HCT116 (cell line): ENCODE results near the gene FIP1L1. TPM values are rescaled to one million over a fixed set of nuclear protein-coding genes. Genes with fewer than 3 reads are reported as not detected.

Experiments used
- ATAC-seq: fragments of 200-7000 bp; cut with Tn5 transposase; 2 replicates; pipeline ENCODE4 v1.9.1; 2020; ENCODE audit warnings: mild to moderate bottlenecking, moderate library complexity
- BruUV-seq: library from RNA; stranded (reverse); fragments of 400-500 nt; replicated peaks from 2 replicates; lab custom pipeline; 2021; lab: Mats Ljungman, UMichigan
- CTCF ChIA-PET: fragments of 300-600 bp; sonication (Branson Sonifier 250); formaldehyde crosslinking; loops from one replicate; lab custom pipeline; 2021; ENCODE audit warnings: antibody characterized with exemption; lab: Charles Lee
- POLR2A ChIA-PET: fragments of 300-600, 350-600 bp; sonication (Branson Sonifier 250); formaldehyde crosslinking; loops from one replicate; lab custom pipeline; 2021; ENCODE audit warnings: antibody characterized with exemption; lab: Charles Lee
- RAD21 ChIA-PET, 2 experiments: fragments of 300-600 bp; sonication (Branson Sonifier 250); formaldehyde crosslinking; loops; one replicate each; lab custom pipeline; 2023; ENCODE audit warnings: low total read pairs in 2 of 2; ENCODE audit not compliant: uncharacterized antibody in 2 of 2, unreplicated experiment in 2 of 2, low non-redundant PET in 1 of 2; lab: Charles Lee
- DNase-seq: peaks from one replicate; pipeline ENCODE4 v3.0.0-alpha.2; 2010; ENCODE audit warnings: low read depth, low spot score
- H2AFZ ChIP-seq: fragments of 200-600 bp; shearing (Covaris generic), sonication (generic); 2 replicates; pipeline ENCODE4 v1.6.1; 2017; ENCODE audit warnings: low read depth, mixed run types, mixed read lengths, antibody characterized with exemption, low read length; ENCODE audit not compliant: poor library complexity, severe bottlenecking
- H3K27ac ChIP-seq: 2 replicates; pipeline ENCODE4 v1.5.1; 2012; ENCODE audit warnings: low read depth, low read length
- H3K27me3 ChIP-seq: fragments of 200-600 bp; sonication (generic); 2 replicates; pipeline ENCODE4 v1.6.1; 2016; ENCODE audit warnings: mixed run types, low read length, mixed read lengths; ENCODE audit not compliant: insufficient read depth
- H3K36me3 ChIP-seq, 2 experiments: fragments of 200-500 bp in 1 of 2; fragments of 200-600 bp in 1 of 2; sonication (Bioruptor generic) in 1 of 2; sonication (generic) in 1 of 2; 2 replicates each; pipeline versions ENCODE4 v1.5.1 to v1.6.1; 2014 to 2016; ENCODE audit warnings: low read length in 2 of 2, inconsistent platforms in 1 of 2, mixed read lengths in 1 of 2, mixed run types in 1 of 2; ENCODE audit not compliant: insufficient read depth in 2 of 2, control insufficient read depth in 1 of 2
- H3K4me1 ChIP-seq, 2 experiments: fragments of 200-600 bp in 1 of 2; sonication (generic) in 1 of 2; 2 replicates each; pipeline versions ENCODE4 v1.5.1 to v1.6.1; 2012 to 2017; ENCODE audit warnings: low read length in 2 of 2, inconsistent platforms in 1 of 2, mild to moderate bottlenecking in 1 of 2, mixed read lengths in 1 of 2, mixed run types in 1 of 2, moderate library complexity in 1 of 2; ENCODE audit not compliant: insufficient read depth in 2 of 2, control insufficient read depth in 1 of 2
- H3K4me2 ChIP-seq: fragments of 200-600 bp; sonication (generic); 2 replicates; pipeline ENCODE4 v1.6.1; 2017; ENCODE audit warnings: mixed run types, low read length, mixed read lengths
- H3K4me3 ChIP-seq, 2 experiments: fragments of 200-600 bp in 1 of 2; sonication (generic) in 1 of 2; replicated peaks in 1 of 2; 2 replicates each; pipeline ENCODE4 v1.5.1; 2011 to 2016; ENCODE audit warnings: low read length in 2 of 2, control low read depth in 1 of 2, low read depth in 1 of 2, mild to moderate bottlenecking in 1 of 2, mixed read lengths in 1 of 2, mixed run types in 1 of 2
- H3K79me2 ChIP-seq: fragments of 200-600 bp; sonication (generic); 2 replicates; pipeline ENCODE4 v1.6.1; 2017; ENCODE audit warnings: mild to moderate bottlenecking, mixed run types, low read length, moderate library complexity, mixed read lengths; ENCODE audit not compliant: insufficient read depth
- H3K9ac ChIP-seq: fragments of 200-600 bp; sonication (generic); 2 replicates; pipeline ENCODE4 v1.6.1; 2016; ENCODE audit warnings: low read length, mixed read lengths
- H3K9me2 ChIP-seq: fragments of 200-600 bp; sonication (generic), shearing (Covaris generic); 2 replicates; pipeline ENCODE4 v1.6.1; 2017; ENCODE audit warnings: mixed run types, mild to moderate bottlenecking, moderate library complexity; ENCODE audit not compliant: insufficient read depth
- H3K9me3 ChIP-seq, 2 experiments: fragments of 200-500 bp in 1 of 2; fragments of 200-600 bp in 1 of 2; sonication (Bioruptor generic) in 1 of 2; sonication (generic) in 1 of 2; 2 replicates each; pipeline ENCODE4 v1.6.1; 2014 to 2017; ENCODE audit warnings: low read length in 2 of 2, mixed read lengths in 2 of 2, inconsistent platforms in 1 of 2, low read depth in 1 of 2, mild to moderate bottlenecking in 1 of 2, mixed run types in 1 of 2, moderate library complexity in 1 of 2; ENCODE audit not compliant: control insufficient read depth in 1 of 2, insufficient read depth in 1 of 2
- H4K20me1 ChIP-seq: fragments of 200-600 bp; sonication (generic), shearing (Covaris generic); 2 replicates; pipeline ENCODE4 v1.6.1; 2017; ENCODE audit warnings: mixed run types, mild to moderate bottlenecking, moderate library complexity; ENCODE audit not compliant: insufficient read depth
- EZH2phosphoT487 ChIP-seq: fragments of 200-600 bp; IDR thresholded peaks from 2 replicates; pipeline ENCODE4 v1.6.1; 2018; ENCODE audit warnings: antibody characterized with exemption, borderline replicate concordance
- JUND ChIP-seq: IDR thresholded peaks from 2 replicates; pipeline ENCODE4 v1.6.1; 2012
- RAD21 ChIP-seq: IDR thresholded peaks from 2 replicates; pipeline ENCODE4 v1.6.1; 2012; ENCODE audit warnings: low read depth, mild to moderate bottlenecking
- SRF ChIP-seq: IDR thresholded peaks from 2 replicates; pipeline ENCODE4 v1.6.1; 2012; ENCODE audit warnings: low read depth
- TCF7L2 ChIP-seq: IDR thresholded peaks from 2 replicates; pipeline ENCODE4 v1.7.0; 2011; ENCODE audit warnings: borderline replicate concordance, inconsistent platforms; ENCODE audit not compliant: insufficient read depth, insufficient read length; ENCODE audit errors: extremely low read depth
- ZNF274 ChIP-seq: fragments of 200-500 bp; sonication (Bioruptor generic); IDR thresholded peaks from 2 replicates; pipeline ENCODE4 v1.6.1; 2014; ENCODE audit warnings: mild to moderate bottlenecking, low read depth, low read length, inconsistent platforms
- intact Hi-C: fragments of 100-400 bp; cut with micrococcal nuclease; formaldehyde crosslinking; loops from 2 replicates; pipeline ENCODE4 v1.10.0; 2022
- total RNA-seq: library from RNA; stranded (reverse); gene quantifications from one replicate; pipeline ENCODE4 v1.2.1, GENCODE V29; 2021; ENCODE audit not compliant: unreplicated experiment
- TF ChIP-seq, protein P1 (sequence below): IDR thresholded peaks from 2 replicates; pipeline ENCODE4 v1.6.1; 2012
- TF ChIP-seq, protein P2 (sequence below): IDR thresholded peaks from 2 replicates; pipeline ENCODE4 v1.6.1; 2011; ENCODE audit warnings: mild to moderate bottlenecking, low read length, moderate library complexity; ENCODE audit not compliant: insufficient replicate concordance; ENCODE audit errors: extremely low read depth
- TF ChIP-seq, protein P3 (sequence below): IDR thresholded peaks from 2 replicates; pipeline ENCODE4 v1.6.1; 2012

Gene FIP1L1
- total RNA-seq, 1 experiment from 2014 or later: 63.6 TPM

DNA sequence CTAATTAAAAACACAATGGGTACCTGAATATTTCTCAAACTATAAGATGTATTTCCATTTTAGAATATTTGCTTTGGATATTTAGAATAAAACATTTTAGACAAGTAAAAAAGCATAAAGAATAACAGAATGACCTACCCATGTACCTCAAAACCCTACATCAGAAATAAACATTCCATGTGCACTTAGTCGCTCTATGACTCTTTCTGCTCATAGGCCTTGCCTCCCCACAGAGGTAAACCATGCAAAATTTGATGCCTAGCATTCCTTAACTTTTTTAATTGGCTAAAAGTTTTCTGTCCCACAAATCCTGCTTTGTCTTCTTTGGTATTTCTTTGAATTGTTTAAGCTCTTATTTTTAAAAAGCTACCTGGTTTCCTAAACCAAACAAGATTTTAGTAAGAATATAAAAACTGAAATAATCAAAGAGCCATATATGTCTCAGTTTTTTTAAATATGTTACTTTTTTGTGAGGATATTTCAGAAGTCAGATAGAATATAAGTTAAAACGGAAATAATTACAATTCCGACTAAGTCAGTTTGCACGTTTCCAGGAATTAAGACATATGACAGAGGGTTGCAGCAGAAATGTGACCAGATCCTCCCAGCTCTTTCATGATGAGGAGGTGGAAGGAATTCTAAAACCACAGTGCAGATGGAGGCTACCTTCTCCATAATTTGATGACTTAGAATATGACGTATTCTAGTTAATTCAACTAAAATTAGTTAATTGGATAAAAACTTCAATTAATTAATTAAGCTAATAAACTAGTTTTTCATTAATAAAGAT, 102.5 kb downstream of the FIP1L1 start (continued):
- TF ChIP-seq TCF7L2: no peak

DNA sequence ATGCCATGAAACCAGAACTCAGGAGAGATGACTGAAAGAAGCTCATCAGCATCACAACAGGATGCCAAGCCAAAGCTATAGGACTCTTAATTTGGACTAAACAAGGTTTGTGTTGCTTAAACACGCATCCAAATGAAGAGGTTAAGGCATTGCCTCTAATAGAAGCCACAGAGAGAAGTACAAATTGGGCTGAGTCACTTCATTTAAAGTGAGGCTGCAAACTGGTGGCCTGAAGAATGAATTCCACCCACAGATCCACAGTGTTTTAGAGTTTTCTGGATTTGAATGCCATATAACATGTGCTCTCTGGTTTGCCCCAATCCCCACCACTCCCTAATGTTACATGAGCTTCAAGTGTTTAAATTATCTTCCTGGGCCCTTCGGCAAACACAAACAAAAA, 103.5 kb downstream of the FIP1L1 start:
- H3K4me2 ChIP-seq: no peak overlapping the region
- H3K9me3 ChIP-seq: no peaks in the 10 kb centered on the region
- peaks cover 0 to 13% of the 10 kb centered on the region in 2 experiments; a peak in 2 of 4 replicates for H3K4me1 ChIP-seq
- no peaks in the 10 kb centered on the region for H4K20me1 ChIP-seq
- ATAC-seq (no peak), DNase-seq (no peak)
- intact Hi-C loops: no loop called here
- RAD21 ChIA-PET: no interaction called here
- no peak overlapping the region for H3K9ac ChIP-seq
- H3K36me3 ChIP-seq: no peaks in the 10 kb centered on the region
- no peak overlapping the region for H2AFZ ChIP-seq
- BruUV-seq: no TSS peak
- H3K27me3 ChIP-seq: peaks cover under 1% of the 10 kb centered on the region; the same call in 1 of the 2 replicates
- CTCF ChIA-PET: interaction anchor here (1.0 kb wide), 1 partner anchor 9 kb away, joined by 5 read pairs; no protein-coding TSS in a partner anchor
- H3K27ac ChIP-seq: no peak overlapping the region
- H3K4me3 ChIP-seq: no peak overlapping the region
- H3K79me2 ChIP-seq: no peaks in the 10 kb centered on the region
- TF ChIP-seq, protein P1, sequence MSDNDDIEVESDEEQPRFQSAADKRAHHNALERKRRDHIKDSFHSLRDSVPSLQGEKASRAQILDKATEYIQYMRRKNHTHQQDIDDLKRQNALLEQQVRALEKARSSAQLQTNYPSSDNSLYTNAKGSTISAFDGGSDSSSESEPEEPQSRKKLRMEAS: no peak
- TF ChIP-seq RAD21 (no peak), JUND (no peak), SRF (no peak), EZH2phosphoT487 (no peak), ZNF274 (no peak)
- TF ChIP-seq, protein P2, sequence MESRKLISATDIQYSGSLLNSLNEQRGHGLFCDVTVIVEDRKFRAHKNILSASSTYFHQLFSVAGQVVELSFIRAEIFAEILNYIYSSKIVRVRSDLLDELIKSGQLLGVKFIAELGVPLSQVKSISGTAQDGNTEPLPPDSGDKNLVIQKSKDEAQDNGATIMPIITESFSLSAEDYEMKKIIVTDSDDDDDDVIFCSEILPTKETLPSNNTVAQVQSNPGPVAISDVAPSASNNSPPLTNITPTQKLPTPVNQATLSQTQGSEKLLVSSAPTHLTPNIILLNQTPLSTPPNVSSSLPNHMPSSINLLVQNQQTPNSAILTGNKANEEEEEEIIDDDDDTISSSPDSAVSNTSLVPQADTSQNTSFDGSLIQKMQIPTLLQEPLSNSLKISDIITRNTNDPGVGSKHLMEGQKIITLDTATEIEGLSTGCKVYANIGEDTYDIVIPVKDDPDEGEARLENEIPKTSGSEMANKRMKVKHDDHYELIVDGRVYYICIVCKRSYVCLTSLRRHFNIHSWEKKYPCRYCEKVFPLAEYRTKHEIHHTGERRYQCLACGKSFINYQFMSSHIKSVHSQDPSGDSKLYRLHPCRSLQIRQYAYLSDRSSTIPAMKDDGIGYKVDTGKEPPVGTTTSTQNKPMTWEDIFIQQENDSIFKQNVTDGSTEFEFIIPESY: no peak
- TF ChIP-seq, protein P3, sequence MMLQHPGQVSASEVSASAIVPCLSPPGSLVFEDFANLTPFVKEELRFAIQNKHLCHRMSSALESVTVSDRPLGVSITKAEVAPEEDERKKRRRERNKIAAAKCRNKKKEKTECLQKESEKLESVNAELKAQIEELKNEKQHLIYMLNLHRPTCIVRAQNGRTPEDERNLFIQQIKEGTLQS: no peak
- H3K9me2 ChIP-seq: no peaks in the 10 kb centered on the region
- POLR2A ChIA-PET: no interaction called here
